HG03095 (cell line): ENCODE measurements around the gene FARP2.
"Not testable (repeated sequence)": the region's sequence is repeated elsewhere in the genome, so short reads cannot be mapped to it uniquely, and the experiment has no call there.

ENCODE experiments used
- ATAC-seq: cut with Tn5 transposase; IDR thresholded peaks from one replicate; pipeline ENCODE4 v1.9.1; 2021; ENCODE audit warnings: moderate library complexity; ENCODE audit not compliant: unreplicated experiment

Gene FARP2

DNA sequence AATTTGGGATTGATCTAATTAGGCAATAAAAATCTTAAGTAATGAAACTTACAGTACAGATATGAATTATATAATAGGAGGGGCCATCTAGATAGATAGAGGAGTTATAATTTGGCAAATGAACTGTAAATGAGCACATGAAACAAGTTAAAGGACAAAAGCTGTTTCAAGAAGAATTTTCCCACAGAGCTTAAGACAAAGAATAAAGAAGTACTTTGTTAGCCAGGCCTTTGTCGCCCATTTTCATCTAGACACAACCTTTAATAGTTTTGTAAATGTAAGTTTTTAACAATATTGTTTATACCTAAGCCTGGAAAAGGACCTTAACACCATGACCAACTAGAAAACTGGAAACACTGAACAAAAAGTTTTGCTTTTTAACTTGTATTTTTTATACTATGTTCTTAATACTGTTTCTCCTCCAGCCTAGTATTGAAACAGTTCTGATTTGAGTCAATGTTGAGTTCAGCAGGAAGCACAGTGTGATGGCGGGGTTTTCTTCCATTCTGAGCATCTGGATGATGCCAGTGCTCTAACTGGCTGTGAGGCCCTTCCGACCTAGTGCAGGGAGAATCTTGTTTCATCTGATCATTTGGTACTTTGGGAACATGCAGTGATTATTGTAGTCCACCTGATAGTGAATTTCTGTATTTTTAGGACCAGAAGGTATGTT, 37.6 kb downstream of the FARP2 start:
- no peak for ATAC-seq

DNA sequence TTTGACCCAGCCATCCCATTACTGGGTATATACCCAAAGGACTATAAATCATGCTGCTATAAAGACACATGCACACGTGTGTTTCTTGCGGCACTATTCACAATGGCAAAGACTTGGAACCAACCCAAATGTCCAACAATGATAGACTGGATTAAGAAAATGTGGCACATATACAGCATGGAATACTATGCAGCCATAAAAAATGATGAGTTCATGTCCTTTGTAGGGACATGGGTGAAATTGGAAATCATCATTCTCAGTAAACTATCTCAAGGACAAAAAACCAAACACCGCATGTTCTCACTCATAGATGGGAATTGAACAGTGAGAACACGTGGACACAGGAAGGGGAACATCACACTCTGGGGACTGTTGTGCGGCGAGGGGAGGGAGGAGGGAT, 40.7 kb downstream of the FARP2 start:
- ATAC-seq, result not testable (repeated sequence)

DNA sequence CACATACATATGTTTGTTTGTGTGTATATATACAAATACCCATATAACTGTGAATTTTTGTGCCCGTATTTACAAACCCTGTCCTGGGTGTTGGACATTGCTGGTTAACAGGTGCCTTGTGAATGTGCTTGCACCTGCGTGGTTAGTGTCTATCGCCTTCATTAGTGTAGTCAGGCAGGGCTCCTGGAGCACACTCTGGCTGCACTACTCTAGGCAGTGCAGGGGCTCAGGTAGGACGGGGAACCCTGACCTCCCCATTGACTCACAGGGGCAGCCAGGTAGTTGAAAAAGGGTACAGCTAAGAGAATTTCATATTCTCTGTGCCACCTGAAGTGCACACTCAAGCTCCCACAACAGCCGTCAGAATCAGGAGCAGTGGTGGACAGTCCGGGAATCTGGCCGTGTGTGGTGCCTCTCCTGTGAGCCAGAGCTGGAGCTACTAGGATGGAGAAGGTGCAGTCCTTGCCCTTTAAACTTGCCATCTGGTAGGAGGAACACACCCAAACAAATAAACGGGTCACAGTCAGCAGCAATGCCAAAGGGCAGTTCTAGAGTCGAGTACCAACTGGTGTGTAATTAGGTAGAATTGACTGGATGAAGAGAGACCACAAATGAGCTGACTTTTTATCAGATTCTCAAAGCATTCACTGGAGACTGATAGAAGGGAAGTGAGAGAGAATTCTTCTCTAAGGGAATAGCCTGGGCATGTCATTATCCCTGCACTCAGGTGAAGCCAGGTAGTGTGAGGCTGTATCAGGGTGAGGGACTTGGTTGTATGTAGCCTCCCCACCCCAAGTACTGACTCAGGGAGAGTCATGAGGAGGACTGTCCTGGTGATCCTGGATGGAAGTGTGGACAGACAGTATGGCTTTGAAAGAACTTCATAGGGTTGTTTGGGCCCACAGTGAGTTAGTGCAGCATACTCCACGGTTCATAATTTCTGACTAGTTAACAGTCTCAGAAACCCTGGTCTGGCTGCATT, 44.1 kb downstream of the FARP2 start:
- no peak for ATAC-seq

DNA sequence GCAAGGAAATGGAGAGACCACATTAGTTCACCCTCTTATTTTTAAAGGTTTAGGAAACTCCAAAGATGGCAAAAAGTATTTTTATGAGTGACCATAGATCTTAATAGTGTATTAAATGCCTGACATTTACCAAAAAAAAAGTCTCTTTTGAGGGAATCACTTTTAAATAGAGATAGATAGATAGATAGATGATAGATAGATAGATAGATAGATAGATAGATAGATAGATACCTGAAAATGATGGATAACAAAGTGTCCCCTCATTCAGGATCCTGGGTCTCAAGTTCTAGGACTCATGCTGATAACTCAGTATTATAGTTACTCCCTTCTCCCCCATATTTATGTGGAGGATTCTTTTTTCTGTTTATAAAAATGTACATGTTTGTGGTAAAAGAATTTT, 52.8 kb downstream of the FARP2 start:
- ATAC-seq, result no peak

DNA sequence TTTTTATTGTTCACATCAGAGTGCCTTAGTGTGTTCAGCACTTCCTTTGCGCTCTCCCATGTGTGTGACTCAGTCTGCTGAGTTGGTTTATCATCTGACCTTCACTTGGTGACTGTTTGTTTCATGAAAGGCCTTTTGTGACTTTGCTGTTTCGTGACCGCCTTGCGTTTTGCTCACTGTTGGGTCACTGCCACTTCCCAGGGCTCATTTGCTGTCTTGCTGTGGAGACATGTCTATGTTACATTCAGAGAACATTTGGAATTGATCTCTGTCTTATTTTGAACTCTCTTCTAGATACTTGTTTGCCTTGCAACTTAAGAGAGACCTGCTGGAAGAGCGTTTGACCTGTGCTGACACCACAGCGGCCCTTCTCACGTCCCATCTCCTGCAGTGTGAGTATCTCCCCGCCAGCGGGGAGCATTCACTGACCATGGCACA, 54.7 kb downstream of the FARP2 start:
- ATAC-seq, result no peak

DNA sequence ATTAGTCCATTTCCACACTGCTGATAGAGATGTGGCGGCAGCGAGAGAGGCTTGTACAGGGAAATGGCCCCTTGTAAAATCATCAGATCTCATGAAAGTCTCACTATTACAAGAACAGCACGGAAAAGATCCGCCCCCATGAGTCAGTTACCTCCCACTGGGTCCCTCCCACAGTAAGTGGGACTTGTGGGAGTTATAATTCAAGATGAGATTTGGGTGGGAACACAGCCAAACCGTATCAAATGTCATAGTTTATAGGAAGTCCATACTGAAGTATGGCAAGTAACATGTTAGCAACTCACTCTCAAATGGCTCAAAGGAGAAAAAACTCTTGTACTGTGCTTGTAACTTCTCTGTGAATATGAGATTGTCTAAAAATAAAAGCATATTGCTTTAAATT, 56.1 kb downstream of the FARP2 start:
- ATAC-seq, result no peak

DNA sequence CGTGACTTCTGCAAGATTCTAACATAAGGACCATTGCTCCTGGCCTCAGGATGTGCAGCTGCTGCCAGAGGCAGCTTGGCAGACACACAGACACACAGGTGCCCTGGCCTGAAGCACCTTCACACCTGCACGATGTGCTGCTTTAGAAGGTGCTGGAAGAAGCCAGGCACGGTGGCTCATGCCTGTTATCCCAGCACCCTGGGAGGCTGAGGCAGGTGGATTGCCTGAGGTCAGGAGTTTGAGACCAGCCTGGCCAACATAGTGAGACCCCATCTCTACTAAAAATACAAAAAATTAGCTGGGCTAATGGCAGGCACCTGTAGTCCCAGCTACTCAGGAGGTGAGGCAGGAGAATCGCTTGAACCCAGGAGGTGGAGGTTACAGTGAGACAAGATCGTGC, 57.4 kb downstream of the FARP2 start:
- not testable (repeated sequence) for ATAC-seq

DNA sequence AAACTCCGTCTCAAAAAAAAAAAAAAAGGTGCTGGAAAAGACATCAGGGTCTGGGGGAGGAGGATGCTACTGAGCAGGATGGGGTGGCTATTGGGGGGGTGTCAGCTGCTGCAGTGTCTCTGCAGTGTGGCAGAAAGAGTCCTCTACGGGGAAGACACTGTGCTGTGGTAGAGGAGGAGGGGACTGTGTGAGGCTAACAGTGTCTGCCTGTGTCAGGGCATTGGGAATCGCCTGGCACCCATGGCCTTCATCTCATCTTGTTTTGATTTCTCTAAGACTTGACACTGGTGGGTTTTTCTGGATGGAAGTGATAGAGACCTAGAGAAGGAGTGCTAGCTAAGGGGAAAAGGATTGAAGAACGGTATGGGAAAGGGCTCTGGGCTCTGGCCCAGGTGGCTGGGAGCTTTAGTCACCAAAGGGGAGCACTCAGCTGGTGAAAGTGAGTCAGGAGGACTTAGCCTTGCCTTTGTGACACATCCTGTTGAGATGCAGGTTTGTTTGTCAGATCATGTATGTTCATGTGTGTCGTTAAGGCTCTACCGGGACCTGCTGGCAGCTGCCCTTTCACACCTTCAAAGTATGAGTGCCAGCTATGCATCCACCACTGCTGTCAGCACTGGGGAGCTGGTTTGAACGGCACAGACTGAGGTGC, 58.0 kb downstream of the FARP2 start:
- no peak for ATAC-seq

DNA sequence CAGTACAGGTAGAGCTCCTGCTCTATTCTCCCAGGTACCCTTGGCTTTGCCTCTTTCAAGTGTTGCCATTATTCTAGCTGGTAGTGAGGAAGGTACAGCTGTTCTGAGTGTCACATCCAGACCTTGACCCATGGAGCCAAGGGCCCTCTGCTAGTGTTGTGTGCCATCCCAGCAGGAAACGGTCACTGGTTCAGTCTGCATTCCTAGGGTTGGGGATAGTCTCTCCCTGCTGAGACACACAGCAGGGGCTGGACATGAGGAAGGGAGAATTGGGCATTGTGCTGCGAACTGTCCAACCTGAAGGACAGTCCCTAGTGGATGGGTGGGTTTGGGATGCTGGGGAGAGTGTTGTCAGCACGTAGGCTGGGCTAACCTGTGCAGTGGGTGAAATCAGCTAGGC, 59.1 kb downstream of the FARP2 start:
- ATAC-seq, result no peak

DNA sequence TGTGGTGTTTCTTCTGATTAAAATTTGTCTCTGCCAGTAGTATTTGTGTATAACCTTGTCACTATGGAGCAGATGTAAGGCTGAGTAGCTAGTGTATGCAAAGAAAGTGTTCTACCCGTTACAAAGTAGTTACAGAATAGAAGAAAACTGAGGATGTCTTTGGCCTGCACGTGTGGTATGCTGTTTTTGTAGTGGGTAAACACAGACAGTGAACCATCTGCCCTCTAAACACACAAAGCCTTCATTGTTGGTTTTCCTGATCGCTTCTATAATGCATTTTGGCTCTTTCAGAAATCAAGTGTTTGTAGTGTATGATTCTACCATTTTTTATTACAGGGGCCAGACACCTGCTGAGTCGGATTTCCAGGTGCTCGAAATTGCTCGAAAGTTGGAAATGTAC, 61.5 kb downstream of the FARP2 start:
- ATAC-seq, result no peak

DNA sequence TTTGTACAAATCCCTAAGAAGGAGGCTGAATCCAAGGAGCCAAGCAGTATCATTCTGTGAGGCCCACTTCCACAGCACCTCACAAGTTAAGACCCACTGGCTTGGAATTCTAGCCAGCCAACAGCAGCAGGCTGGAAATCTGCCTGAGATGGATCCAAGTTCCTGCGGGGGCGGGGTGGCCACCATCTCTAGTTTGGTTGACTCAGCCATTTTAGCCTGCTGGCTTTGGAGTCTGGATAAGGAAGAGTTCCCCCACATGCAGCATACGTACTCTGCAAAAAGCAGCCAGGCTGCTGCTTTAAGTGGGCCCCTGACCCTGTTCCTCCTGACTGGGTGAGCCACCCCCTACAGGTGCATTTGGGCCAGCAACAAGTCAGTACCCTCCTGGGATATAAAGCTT, 65.2 kb downstream of the FARP2 start:
- no peak for ATAC-seq

DNA sequence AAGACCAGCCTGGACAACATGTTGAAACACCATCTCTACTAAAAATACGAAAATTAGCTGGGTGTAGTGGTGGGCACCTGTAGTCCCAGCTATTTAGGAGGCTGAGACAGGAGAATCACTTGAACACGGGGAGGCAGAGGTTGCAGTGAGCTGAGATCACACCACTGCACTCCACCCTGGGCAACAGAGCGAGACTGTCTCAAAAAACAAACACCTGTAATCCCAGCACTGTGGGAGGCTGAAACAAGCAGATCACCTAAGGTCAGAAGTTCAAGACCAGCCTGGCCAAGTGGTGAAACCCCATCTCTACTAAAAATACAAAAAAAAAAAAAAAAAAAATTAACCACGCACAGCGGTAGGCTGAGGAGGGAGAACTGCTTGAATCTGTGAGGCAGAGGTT, 65.9 kb downstream of the FARP2 start:
- not testable (repeated sequence) for ATAC-seq

DNA sequence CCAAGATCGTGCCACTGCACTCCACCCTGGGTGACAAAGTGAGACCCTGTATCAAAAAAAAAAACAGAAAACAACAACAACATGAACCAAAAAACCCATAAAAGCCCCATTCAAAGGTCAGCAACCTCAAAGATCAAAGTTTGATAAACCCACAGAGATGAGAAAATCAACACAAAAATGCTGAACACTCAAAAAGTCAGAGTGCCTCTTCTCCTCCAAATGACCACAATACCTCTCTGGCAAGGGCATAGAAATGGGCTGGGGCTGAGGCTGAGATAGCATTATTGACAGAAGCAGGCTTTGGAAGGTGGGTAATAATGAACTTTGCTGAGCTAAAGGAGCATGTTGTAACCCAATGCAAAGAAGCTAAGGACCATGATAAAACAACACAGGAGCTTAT, 66.3 kb downstream of the FARP2 start:
- ATAC-seq, result no peak

DNA sequence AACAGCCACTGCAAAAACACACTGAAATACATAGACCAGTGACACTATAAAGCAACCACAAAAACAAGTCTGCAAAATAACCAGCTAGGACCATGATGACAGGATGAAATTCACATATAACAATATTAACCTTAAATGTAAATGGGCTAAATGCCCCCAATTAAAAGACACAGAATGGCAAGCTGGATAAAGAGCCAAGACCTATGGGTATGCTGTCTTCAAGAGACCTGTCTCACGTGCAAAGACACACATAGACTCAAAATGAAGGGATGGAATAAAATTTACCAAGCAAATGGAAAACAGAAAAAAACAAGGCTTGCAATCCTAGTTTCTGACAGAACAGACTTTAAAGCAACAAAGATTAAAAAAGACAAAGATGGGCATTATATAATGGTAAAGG, 67.4 kb downstream of the FARP2 start:
- ATAC-seq, result not testable (repeated sequence)

DNA sequence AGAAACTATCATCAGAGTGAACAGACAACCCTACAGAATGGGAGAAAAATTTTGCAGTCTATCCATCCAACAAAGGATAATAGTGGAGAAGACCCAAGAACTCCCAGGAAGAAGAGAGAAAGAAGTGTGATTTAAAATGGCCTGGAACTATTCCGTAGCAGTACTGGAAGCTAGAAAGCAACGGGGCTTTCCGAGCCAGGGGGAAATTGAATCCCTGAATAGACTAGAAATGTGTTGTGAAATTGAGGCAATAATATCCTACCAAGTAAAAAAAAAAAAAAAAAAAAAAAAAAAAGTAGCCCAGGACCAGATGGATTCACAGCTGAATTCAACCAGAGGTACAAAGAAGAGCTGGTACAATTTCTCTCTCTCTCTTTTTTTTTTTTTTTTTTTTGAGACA, 69.3 kb downstream of the FARP2 start:
- no peak for ATAC-seq

DNA sequence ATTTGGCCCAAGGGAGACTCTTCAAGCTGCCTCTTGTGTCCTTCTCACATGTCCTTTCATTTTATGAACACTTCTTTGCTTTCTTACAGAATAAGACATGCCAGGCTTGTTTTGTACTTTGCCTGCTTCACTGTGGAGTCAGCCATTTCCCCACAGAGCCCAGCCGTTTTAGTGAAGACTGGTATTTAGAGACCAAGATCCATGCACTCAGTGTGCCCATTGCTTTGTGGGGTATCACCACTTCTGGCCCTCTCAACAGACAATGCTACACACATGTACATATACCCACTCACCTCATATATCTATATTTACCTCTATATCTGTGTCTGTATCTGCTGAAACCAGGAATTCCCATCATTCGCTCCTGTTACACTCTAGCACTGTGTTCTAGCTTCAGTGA, 74.1 kb downstream of the FARP2 start:
- no peak for ATAC-seq

DNA sequence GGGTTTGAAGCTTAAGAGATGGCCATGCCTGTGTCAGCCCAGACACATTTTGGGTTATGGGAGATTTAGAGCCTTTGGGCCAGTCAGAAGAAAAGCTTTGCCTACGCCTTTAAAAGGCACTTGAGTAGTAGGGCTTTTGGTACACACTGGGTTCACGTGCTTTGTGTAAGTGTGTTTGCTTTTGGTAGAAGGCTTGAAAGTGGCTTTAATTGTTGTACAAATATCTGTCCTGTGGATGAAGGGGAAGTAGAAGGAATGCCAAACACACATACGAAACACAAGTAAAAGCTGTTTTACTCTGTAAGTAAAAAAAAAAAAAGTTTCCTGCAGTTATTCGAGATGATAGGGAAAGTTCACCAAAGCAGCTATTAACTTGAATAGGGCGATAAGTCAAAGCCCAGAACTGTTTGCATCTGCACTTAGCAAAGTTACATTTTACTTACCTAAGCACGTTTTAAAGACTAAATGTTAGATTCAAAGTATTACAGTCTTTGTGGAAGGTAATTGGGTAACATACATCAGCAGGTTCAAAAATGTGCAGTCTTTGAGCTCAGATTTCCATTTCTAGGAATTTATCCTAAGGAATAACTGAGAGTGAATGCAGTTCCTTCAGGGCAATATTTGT, 76.9 kb downstream of the FARP2 start:
- no peak for ATAC-seq

DNA sequence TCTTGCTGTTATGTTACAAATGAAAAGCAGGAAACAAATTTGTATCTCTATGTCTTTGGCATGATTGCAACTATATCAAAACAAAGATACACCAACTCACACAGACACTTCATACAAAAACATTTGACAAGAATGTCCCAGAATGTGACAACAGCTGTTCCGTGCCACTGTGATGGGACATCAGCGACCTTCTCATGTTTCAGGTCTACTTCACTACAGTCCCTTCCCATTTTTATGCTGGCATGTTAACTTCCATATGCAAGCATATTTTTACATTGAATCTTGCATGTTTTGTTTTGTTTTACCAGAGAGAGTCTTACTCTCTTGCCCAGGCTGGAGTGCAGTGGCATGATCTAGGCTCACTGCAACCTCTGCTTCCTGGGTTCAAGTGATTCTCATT, 81.1 kb downstream of the FARP2 start:
- ATAC-seq, result no peak

DNA sequence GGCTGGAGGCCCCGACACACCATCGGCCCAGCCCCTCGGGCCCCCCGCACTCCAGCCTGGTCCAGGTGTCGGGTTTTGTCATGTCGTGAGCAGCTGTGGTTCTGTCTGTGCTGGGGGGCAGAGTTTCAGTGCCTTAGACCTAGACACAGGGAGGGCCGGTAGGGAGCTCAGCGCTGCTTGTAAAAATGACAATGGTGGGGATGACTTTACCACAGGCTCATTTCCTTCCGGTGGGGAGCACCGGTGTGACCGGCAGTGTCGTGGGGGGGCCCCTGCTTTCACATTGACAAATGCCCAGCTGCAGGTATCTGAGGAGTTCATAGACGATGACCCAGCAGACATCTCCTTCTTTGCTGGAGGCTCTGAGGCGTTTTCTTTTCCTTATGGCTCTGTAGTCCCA, 85.4 kb downstream of the FARP2 start:
- no peak for ATAC-seq

DNA sequence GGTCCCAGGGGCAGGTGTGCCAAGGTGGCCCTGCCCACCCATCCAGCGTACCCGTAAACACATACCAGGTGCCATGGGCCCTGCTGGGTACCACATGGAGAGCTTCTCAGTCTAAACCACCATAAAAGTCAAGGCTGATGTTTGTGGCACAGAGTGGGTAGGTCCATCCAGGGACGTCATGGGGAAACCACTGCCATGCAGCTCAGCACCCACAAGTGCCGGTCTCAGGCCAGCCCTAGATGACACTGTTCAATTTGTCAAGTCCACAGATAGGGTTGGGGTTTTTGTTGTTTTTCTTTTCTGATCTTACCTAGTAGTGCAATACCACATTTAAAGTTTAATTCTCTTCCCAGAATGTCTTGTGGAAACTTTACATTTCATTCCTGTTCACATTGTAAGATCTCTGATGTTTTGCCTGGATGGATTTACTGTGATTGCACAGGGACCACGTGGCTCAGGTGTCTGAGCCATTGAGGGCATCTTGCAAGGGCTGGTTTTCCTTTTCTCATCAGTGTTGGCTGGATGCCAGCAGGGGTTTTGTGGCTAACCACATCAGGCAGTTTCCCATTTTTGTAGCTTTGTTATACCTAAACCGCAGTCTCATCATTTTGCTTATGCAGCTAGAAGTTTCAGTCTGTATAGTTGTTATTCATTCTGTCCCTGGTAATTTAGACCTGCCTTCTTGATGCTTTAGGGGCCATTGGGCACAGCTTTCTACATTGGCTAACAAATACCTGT, 87.6 kb downstream of the FARP2 start:
- ATAC-seq, result no peak

DNA sequence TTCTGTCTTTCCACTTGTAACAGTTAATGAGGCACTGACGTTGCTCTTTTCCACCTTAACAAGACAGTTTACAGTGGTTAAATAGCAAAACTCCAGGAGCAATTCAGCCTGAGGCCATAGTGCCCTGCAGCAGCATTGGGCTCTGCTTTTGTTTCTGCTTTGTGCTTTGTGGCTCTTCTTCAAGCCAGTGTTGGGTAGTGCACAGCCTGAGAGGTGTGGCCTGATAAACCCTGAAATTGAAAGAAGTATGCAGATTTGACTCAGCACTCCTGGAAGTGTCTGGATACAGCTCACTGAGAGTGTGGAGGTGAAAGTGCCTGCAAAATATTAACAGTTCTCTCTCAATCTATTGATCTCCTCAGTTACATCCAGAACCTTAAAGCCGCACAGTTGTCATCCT, 89.3 kb downstream of the FARP2 start:
- no peak for ATAC-seq
